ENCODE results near the gene H6PD.

Gene H6PD

DNA sequence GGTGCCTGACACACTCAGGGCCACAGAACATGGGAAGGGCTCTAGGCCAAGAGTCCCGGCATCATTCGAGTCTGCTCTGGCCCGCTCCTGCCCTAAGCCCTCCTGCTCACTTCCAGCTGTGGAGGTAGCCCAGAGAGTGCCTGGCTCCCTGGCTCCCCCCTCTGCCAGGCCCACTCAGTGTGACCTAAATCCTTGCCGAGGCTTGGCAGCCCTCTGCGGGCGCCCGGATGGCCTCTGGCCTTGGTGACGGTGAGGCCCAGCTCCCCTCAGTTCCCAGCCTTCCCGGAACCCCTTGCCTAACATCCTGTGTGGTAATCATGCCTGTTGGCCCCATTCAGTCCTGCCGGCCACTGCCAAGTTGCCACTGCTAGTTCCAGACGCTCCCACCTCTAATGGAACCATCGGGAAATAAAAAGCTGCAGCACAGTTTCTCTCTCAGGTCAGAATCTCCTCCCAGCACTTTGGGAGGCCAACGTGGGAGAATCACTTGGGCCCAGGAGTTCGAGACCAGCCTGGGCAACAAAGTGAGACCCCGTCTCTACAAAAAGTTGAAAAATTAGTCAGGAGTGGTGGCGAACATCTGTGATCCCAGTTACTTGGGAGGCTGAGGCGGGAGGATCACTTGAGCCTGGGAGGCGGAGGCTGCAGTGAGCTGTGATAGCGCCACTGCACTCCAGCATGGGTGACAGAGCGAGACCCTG, 1.2 kb upstream of the H6PD start (continued):
- TF ChIP-seq, protein P1, sequence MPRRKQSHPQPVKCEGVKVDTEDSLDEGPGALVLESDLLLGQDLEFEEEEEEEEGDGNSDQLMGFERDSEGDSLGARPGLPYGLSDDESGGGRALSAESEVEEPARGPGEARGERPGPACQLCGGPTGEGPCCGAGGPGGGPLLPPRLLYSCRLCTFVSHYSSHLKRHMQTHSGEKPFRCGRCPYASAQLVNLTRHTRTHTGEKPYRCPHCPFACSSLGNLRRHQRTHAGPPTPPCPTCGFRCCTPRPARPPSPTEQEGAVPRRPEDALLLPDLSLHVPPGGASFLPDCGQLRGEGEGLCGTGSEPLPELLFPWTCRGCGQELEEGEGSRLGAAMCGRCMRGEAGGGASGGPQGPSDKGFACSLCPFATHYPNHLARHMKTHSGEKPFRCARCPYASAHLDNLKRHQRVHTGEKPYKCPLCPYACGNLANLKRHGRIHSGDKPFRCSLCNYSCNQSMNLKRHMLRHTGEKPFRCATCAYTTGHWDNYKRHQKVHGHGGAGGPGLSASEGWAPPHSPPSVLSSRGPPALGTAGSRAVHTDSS (tag by site-specific recombination; IDR thresholded peaks at IDR 0.05) = no peak
- TF ChIP-seq KLF8 (tag by site-specific recombination; IDR thresholded peaks at IDR 0.05) = no peak

GRCh38 chr1:9233942-9234222, 692 bp upstream of the H6PD start:
- Histone ChIP-seq H3K36me3 (ENCODE audit: control insufficient read depth in 2 of 2, insufficient read depth in 1 of 2, low read length in 2 of 2) (peaks cover 0 to 5% of the 10 kb centered on the region in 2 experiments; a peak in 1 of 3 replicates), H3K9me3 (ENCODE audit: control insufficient read depth, insufficient read depth, low read depth, low read length) (no peaks in the 10 kb centered on the region), H3K4me3 (ENCODE audit: low read depth, low read length) (no peak overlapping the region), H3K27ac (ENCODE audit: extremely low read depth, low read depth, low read length) (no peak overlapping the region), H3K4me1 (ENCODE audit: control insufficient read depth, insufficient read depth, low read length) (peaks cover 4% of the 10 kb centered on the region; the same call in 1 of the 2 replicates)
- CTCF ChIA-PET = interaction anchor here (0.7 to 3.3 kb wide), 7 partner anchors 11 to 124 kb away, joined by 3 to 14 read pairs (median 4); no protein-coding TSS in a partner anchor
- TF ChIP-seq HOXA7 (CRISPR knock-in tag; IDR thresholded peaks at IDR 0.05; ENCODE audit: borderline replicate concordance) (no peak), KLF8 (tag by site-specific recombination; IDR thresholded peaks at IDR 0.05) (no peak), ZNF146 (tag by site-specific recombination; IDR thresholded peaks at IDR 0.05) (no peak), ZNF354C (tag by site-specific recombination; IDR thresholded peaks at IDR 0.05; ENCODE audit: borderline replicate concordance, low read depth) (no peak), ZNF560 (tag by site-specific recombination; IDR thresholded peaks at IDR 0.05; ENCODE audit: borderline replicate concordance) (no peak), ZFP37 (tag by site-specific recombination; IDR thresholded peaks at IDR 0.05) (no peak), ZNF555 (tag by site-specific recombination; conservative IDR thresholded peaks at IDR 0.05) (no peak), ZNF510 (tag by site-specific recombination; IDR thresholded peaks at IDR 0.05; ENCODE audit: insufficient replicate concordance) (no peak), ZFP3 (tag by site-specific recombination; IDR thresholded peaks at IDR 0.05; ENCODE audit: low read depth) (no peak), ZNF529 (tag by site-specific recombination; IDR thresholded peaks at IDR 0.05; ENCODE audit: insufficient replicate concordance) (no peak), ZNF571 (tag by site-specific recombination; IDR thresholded peaks at IDR 0.05) (no peak), PRDM1 (tag by site-specific recombination; IDR thresholded peaks at IDR 0.05) (no peak), ZBTB20 (tag by site-specific recombination; IDR thresholded peaks at IDR 0.05) (no peak), ZNF292 (tag by site-specific recombination; IDR thresholded peaks at IDR 0.05; ENCODE audit: borderline replicate concordance, low read depth) (no peak), ZNF629 (tag by site-specific recombination; IDR thresholded peaks at IDR 0.05) (no peak), MEIS1 (CRISPR knock-in tag; IDR thresholded peaks at IDR 0.05; ENCODE audit: borderline replicate concordance) (no peak)
- TF ChIP-seq, protein P2, sequence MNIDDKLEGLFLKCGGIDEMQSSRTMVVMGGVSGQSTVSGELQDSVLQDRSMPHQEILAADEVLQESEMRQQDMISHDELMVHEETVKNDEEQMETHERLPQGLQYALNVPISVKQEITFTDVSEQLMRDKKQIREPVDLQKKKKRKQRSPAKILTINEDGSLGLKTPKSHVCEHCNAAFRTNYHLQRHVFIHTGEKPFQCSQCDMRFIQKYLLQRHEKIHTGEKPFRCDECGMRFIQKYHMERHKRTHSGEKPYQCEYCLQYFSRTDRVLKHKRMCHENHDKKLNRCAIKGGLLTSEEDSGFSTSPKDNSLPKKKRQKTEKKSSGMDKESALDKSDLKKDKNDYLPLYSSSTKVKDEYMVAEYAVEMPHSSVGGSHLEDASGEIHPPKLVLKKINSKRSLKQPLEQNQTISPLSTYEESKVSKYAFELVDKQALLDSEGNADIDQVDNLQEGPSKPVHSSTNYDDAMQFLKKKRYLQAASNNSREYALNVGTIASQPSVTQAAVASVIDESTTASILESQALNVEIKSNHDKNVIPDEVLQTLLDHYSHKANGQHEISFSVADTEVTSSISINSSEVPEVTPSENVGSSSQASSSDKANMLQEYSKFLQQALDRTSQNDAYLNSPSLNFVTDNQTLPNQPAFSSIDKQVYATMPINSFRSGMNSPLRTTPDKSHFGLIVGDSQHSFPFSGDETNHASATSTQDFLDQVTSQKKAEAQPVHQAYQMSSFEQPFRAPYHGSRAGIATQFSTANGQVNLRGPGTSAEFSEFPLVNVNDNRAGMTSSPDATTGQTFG (tag by site-specific recombination; IDR thresholded peaks at IDR 0.05; ENCODE audit: borderline replicate concordance) = no peak
- TF ChIP-seq, protein P3, sequence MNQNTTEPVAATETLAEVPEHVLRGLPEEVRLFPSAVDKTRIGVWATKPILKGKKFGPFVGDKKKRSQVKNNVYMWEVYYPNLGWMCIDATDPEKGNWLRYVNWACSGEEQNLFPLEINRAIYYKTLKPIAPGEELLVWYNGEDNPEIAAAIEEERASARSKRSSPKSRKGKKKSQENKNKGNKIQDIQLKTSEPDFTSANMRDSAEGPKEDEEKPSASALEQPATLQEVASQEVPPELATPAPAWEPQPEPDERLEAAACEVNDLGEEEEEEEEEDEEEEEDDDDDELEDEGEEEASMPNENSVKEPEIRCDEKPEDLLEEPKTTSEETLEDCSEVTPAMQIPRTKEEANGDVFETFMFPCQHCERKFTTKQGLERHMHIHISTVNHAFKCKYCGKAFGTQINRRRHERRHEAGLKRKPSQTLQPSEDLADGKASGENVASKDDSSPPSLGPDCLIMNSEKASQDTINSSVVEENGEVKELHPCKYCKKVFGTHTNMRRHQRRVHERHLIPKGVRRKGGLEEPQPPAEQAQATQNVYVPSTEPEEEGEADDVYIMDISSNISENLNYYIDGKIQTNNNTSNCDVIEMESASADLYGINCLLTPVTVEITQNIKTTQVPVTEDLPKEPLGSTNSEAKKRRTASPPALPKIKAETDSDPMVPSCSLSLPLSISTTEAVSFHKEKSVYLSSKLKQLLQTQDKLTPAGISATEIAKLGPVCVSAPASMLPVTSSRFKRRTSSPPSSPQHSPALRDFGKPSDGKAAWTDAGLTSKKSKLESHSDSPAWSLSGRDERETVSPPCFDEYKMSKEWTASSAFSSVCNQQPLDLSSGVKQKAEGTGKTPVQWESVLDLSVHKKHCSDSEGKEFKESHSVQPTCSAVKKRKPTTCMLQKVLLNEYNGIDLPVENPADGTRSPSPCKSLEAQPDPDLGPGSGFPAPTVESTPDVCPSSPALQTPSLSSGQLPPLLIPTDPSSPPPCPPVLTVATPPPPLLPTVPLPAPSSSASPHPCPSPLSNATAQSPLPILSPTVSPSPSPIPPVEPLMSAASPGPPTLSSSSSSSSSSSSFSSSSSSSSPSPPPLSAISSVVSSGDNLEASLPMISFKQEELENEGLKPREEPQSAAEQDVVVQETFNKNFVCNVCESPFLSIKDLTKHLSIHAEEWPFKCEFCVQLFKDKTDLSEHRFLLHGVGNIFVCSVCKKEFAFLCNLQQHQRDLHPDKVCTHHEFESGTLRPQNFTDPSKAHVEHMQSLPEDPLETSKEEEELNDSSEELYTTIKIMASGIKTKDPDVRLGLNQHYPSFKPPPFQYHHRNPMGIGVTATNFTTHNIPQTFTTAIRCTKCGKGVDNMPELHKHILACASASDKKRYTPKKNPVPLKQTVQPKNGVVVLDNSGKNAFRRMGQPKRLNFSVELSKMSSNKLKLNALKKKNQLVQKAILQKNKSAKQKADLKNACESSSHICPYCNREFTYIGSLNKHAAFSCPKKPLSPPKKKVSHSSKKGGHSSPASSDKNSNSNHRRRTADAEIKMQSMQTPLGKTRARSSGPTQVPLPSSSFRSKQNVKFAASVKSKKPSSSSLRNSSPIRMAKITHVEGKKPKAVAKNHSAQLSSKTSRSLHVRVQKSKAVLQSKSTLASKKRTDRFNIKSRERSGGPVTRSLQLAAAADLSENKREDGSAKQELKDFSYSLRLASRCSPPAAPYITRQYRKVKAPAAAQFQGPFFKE (tag by site-specific recombination; IDR thresholded peaks at IDR 0.05; ENCODE audit: borderline replicate concordance) = no peak
- POLR2A ChIA-PET = interaction anchor here (0.6 to 1.5 kb wide), 6 partner anchors 32 to 153 kb away, joined by 3 to 10 read pairs (median 4); no protein-coding TSS in a partner anchor
